Ureter (tissue), 1 donor: ENCODE data around the gene SECTM1. TPM values are rescaled to one million over a fixed set of nuclear protein-coding genes. Genes with fewer than 3 reads are reported as not detected.

Source experiments
- DNase-seq: peaks from one replicate; pipeline ENCODE4 v3.0.0-alpha.2; 2020; ENCODE audit warnings: low spot score
- total RNA-seq: library from RNA; stranded (reverse); gene quantifications from one replicate; pipeline ENCODE4 v1.2.4, GENCODE V29; 2023
- donor health status: DM: yes; HTN: yes; CAD: no.

SECTM1 gene
- total RNA-seq, 1 donor from 2014 or later: 12.6 TPM

GRCh38 chr17:82315703-82316358 is 17.7 kb downstream of the SECTM1 start:
- DNase-seq: no peak

GRCh38 chr17:82314727-82315605 is 18.6 kb downstream of the SECTM1 start:
- DNase-seq: no peak

DNA sequence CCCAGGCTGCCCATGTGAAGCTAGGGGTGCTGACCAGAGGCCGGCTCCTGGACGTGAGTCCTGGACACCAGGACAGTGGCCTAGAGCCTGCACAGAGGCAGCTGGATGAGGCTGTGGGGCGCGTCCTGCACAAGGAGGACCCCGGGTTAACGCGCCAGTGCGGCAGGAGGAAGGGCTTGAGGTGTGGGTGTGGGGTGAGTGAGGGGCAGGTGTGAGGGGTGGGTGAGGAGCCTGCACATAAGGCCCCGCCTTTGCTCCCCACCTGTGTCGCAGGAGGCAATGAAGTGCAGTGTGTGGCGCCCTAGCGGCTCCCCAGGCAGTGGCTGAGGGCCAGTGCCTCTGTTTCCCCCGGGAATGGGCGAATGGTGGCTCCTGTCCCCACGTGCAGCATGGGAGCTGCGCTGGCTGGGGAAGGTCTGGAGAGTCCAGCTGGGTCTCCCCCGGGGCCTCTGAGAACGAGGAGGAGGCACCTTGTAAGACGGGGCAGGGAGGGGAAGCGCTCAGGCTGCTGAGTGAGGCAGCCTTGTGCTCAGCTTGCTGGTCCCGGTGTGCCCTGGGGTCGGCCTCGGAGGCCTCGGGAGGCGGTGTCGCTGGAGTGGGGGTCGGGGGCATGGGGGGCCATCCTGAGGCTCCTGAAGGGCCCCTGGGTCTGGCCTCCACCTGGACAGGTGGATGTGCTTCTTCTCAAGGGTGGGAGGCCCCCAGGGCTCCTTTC is 19.4 kb downstream of the SECTM1 start:
- no peak for DNase-seq

GRCh38 chr17:82313195-82314011 is 20.2 kb downstream of the SECTM1 start:
- DNase-seq: no peak

- no peak for DNase-seq
These were observed 21.6 kb downstream of the SECTM1 start for GRCh38 chr17:82311971-82312370.

DNA sequence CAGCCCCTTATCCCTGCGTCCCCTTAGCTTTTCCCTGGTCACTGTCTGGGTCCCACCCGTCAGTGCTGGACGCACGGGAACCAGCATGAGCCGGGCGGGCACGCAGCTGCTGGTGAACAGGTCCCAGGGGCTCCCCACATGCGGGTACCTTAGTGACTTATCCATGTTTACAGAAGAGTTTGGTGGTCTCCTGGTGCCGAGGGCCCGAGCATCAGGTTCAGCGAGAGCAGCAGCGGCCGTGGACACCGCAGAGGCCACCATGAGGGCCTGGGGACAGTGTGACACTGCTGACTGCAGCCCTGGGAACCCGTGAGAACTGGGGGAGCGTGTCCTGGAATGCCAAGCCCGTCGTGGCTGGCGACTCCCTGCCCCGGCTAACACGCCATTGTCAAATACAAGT is 22.7 kb downstream of the SECTM1 start:
- DNase-seq: no peak

DNA sequence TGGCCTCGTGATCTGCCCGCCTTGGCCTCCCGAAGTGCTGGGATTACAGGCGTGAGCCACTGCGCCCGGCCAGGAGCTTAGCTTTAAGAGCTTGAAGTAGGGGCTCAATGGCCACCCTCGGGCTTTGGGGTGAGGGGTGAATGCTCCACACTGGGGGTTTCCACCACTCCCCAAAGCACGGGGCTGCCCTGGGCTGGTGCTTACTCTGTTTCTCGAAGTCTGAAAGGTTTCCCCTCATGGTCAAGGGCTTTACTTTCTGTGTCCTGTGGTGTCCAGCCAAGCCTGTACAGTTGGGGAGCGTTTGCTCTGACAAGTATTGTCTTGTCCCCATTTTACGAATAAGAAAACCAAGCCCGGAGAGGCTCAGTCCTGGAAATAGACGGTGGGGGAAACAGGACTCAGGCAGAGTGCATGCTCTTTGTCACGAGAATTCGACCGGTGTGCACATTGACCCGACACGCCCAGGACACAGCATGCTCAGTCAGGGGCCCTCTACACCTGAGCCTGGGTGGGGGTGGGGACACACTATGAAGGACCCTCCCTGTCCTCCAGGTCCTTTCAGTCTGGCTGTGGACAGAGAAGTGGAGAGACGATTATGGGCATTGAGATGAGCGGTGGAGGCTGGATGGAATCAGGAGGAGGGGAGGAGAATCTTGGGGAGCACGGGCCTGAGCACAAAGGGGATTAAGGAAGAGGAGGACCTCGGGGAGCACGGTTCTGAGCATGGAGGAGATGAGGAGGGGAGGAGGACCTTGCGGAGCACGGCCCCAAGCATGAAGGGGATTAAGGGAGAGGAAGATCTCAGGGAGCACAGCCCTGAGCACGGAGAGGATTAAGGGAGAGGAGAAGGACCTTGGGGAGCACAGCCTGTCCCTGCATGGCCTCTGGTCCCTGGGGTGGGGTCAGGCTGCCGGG is 23.7 kb downstream of the SECTM1 start:
- no peak for DNase-seq

- DNase-seq: no peak
These were observed 27.8 kb downstream of the SECTM1 start for GRCh38 chr17:82305727-82306300.

GRCh38 chr17:82304826-82305726 is 28.5 kb downstream of the SECTM1 start:
- DNase-seq: no peak

DNA sequence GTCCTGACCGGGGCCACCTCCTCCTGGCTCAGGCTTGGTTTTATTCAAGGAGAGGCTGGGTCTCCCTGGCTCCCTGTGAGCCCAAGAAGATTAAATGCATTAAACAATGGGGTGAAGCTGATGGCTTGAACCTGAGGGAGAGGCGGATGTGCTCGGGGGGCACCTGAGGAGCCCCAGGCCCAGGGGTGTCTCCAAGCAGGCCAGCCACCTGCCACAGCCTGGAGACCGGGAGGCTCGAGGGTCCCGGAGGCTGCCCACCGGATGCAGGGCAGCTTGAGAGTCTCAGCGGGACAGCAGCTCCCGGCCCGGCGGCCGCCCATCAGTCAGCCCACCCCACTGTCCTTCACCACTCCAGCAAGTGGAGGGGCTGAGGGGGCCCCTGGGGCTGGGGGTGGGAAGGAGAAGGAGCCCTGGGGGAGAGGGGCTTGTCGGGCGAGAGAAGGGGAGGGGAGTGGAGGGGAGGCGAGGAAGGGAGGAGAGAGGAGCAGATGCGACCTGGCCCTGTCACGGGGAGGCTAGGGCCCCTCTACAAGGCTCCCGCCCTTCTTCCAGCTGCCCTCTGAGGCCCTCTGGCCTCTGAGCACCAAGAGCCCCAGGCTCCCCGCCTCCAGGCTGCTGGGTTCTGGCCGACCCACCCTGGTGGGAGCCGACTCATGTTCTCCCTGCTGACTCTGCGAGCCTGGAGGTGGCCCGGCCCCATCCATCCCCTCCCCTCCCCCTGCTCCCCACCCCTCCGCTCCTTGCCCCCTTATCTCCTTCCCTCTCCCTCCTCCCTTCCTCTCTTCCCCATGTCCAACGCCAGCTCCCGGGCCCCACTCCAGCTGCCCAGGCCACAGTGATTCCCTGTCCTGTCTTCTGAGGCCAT is 29.4 kb downstream of the SECTM1 start:
- DNase-seq: no peak

GRCh38 chr17:82302991-82303943 is 30.3 kb downstream of the SECTM1 start:
- DNase-seq: no peak

- no peak for DNase-seq
These were observed 31.0 kb downstream of the SECTM1 start for GRCh38 chr17:82302568-82302963.

DNA sequence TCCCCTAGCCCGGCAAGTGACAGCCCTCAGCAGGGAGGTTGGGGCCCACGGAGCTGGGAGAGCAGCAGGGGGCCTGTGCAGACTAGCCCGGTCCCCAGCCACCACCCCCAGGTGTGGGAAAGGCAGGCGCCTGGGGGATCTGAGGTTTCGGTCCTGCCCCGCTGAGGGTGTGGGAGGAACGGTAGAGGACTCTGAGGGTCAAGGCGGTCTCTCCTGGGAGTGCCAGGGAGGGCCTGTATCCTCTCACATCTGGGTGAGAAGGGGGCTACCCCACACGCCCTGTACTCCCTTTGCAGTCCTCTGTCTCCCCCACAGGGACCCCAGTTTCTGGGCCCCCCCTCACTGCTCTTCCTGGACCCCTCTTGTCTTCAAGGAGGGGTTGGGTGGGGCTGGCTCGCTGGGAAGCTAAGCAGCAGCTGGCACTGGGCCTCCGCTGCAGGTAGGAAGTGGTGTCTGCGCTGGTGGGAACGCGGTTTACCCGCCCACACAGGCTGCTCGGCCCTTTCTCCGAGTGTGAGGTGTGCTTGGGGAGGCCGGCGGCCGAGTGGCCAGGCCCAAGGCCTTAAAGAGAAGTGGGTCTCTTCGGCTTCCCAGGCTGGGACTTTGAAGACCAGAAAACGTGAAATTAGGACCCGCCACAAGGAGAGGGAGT is 31.5 kb downstream of the SECTM1 start:
- no peak for DNase-seq

GRCh38 chr17:82301300-82301915 is 32.2 kb downstream of the SECTM1 start:
- DNase-seq: no peak

- no peak for DNase-seq
These were observed 32.8 kb downstream of the SECTM1 start for GRCh38 chr17:82300707-82301270.

DNA sequence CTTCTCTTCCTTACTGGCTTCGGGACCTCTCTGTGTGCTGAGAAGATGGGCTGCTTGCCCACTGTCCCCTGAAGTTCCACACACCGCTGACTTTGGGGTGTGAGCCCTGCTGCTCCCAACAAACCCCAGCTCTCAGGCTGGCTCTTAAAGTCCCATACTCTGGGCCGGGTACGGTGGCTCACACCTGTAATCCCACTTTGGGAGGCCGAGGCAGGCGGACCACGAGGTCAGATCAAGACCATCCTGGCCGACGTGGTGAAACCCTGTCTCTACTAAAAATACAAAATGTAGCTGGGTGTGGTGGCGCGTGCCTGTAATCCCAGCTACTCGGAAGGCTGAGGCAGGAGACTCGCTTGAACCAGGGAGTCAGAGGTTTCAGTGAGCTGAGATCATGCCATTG is 33.3 kb downstream of the SECTM1 start:
- no peak for DNase-seq
